ENCODE data around the gene LRP6.

LRP6 gene

DNA sequence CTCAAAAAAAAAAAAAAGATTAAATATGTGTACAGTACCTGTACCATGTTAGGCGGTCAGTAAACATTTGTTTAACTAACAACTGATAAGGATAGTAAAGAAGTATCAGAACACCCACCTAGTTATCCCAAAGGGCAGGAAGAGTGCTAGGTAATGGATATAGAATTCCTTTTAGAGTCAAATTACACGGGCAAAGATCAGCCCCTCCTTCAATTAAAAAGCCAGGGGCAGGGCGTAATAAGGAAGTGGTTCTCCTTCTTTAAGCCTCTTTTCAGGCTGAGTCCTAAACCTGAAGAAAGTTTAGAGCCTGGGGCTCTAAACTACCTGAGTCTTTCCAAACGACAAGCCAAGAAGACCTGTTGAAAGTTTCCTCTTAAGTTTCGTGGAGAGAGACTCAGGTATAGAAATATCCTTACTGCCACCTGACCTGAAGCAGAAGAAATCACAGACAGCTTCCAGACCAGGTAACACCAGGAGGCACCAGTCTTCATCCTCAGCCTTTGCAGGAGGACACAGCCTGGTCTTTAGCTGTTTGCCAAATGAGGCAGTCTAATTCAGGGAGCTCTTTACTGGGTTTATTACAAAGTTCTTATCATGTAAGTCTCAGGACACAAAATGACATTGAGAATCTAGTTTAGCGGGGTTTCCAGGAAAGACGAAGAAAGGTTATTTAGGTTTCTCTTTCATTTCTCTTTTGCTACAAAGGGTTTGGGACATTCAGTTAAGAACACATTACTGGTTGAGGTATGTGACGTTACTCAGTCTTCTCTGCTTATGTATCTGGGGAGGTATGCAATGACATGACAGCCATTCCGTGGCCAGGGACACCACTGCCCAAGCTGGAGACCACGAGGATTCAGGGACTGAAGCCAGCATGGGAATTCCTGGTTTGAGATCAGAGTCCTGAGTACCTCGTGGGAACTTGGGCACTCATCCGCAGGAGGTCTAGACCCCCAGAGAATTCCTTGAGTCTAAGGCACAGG lies 195.9 kb downstream of the LRP6 start, which contains the start of gene BCL2L14:
BCL2L14 (plus strand) TSS at position 266 of the 983 bp plus-strand sequence. CDS start 8,367 bp downstream, outside the sequence.
- peak; percentile 11 for DNase-seq (ENCODE audit: low read depth)

DNA sequence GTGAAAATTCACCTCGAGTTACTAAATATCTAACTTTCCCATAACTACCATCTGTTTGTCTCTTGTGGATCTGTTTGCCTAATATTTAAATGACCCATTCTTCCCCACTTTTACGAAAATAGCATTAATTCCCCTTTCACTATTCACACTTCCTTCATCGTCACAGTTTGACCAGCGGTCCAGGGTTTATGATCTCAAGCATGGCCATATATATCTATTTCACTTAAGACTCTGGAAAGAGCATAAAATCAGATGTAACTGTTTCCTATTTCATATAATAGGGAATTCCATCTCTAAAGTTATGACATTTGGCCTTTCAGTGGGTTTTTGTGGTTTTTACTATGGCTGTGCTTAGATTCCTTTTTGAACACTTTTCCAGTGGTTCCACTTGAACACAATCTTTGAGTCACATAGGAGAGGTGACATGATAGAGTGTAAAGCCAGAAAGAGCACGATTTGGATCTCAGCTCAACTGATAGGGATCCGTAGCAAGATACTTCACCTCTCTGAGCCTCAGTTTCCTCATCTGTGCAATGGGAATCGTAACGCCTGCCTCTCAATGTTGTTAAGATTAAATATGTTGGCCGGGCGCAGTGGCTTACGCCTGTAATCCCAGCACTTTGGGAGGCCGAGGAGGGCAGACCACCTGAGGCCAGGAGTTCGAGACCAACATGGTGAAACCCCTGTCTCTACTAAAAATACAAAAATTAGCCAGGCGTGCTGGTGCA lies 196.9 kb downstream of the LRP6 start:
- no peak for DNase-seq (ENCODE audit: low read depth)

DNA sequence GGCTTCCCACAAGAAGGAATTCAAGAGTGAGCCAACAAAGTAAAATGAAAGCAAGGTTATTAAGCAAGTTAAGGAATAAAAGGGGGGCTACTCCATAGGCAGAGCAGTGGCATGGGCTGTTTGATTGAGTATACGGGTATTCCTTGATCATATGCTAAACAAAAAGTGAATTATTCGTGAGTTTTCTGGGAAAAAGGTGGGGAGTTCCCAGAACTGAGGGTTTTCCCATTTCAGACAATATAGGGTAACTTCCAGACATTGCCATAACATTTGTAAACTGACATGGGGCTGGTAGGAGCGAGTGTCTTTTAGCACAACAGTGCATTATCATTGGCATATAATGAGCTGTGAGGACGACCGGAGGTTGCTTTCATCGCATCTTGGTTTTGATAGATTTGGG lies 198.1 kb downstream of the LRP6 start:
- DNase-seq (ENCODE audit: low read depth): no peak

Data from stimulated activated CD4-positive, alpha-beta T cell treated with anti-CD3 and anti-CD28 coated beads, Interleukin-2, amount 100 ng/mL, for 4 hours (primary cell).